C4-2B (cell line): ENCODE measurements around the gene COL4A2.

ENCODE experiments used
- H3K27ac ChIP-seq: fragments of 450-650 bp; 2 replicates; pipeline ENCODE4 v1.5.1; 2017
- CTCF ChIP-seq: fragments of 450-650 bp; conservative IDR thresholded peaks from 2 replicates; pipeline ENCODE4 v1.5.1; 2017; ENCODE audit warnings: mild to moderate bottlenecking
- ZFX ChIP-seq: fragments of 450-650 bp; IDR thresholded peaks from 2 replicates; pipeline ENCODE4 v1.6.1; 2017

Gene COL4A2

GRCh38 chr13:110297766-110298504, 9.1 kb upstream of the COL4A2 start:
- TF ChIP-seq CTCF: no peak
- no peak for TF ChIP-seq ZFX
- no peak overlapping the region for H3K27ac ChIP-seq

- no peak for TF ChIP-seq CTCF
- TF ChIP-seq ZFX: no peak
- H3K27ac ChIP-seq: no peak overlapping the region
Observed at GRCh38 chr13:110298505-110299282, 8.4 kb upstream of the COL4A2 start.

GRCh38 chr13:110299283-110299840, 7.7 kb upstream of the COL4A2 start:
- H3K27ac ChIP-seq: no peak overlapping the region
- no peak for TF ChIP-seq ZFX
- no peak for TF ChIP-seq CTCF

GRCh38 chr13:110300090-110300815, 6.8 kb upstream of the COL4A2 start:
- TF ChIP-seq ZFX (no peak), CTCF (no peak)

GRCh38 chr13:110301083-110301482, 6.0 kb upstream of the COL4A2 start:
- TF ChIP-seq CTCF (no peak), ZFX (no peak)
- H3K27ac ChIP-seq: no peak overlapping the region

More at GRCh38 chr13:110300090-110300815, 6.8 kb upstream of the COL4A2 start:
- H3K27ac ChIP-seq: no peak overlapping the region

GRCh38 chr13:110301606-110302553, 5.2 kb upstream of the COL4A2 start:
- H3K27ac ChIP-seq: no peak overlapping the region
- TF ChIP-seq ZFX (no peak), CTCF (no peak)
